Measurements from ENCODE around the gene PAK5.

The PAK5 gene

GRCh38 chr20:9792674-9793073 is 46.2 kb downstream of the PAK5 start:
- DNase-seq = no peak

- no peak for DNase-seq
These were observed 49.7 kb downstream of the PAK5 start for GRCh38 chr20:9789131-9789530.

- DNase-seq = no peak
These were observed 63.7 kb downstream of the PAK5 start for GRCh38 chr20:9775176-9775575.

- DNase-seq = no peak
These were observed 68.9 kb downstream of the PAK5 start for GRCh38 chr20:9769954-9770353.

GRCh38 chr20:9761476-9761875 is 77.4 kb downstream of the PAK5 start:
- DNase-seq = no peak

- no peak for DNase-seq
These were observed 79.5 kb downstream of the PAK5 start for GRCh38 chr20:9759392-9759791.

GRCh38 chr20:9758752-9759151 is 80.1 kb downstream of the PAK5 start:
- DNase-seq = no peak

- DNase-seq = no peak
These were observed 82.2 kb downstream of the PAK5 start for GRCh38 chr20:9756660-9757059.

GRCh38 chr20:9755301-9755700 is 83.6 kb downstream of the PAK5 start:
- DNase-seq = no peak

- no peak for DNase-seq
These were observed 94.3 kb downstream of the PAK5 start for GRCh38 chr20:9744551-9744950.

- no peak for DNase-seq
These were observed 95.0 kb downstream of the PAK5 start for GRCh38 chr20:9743871-9744270.

GRCh38 chr20:9742821-9743220 is 96.1 kb downstream of the PAK5 start:
- no peak for DNase-seq

GRCh38 chr20:9741996-9742395 is 96.9 kb downstream of the PAK5 start:
- no peak for DNase-seq

GRCh38 chr20:9740486-9740885 is 98.4 kb downstream of the PAK5 start:
- DNase-seq = no peak

- DNase-seq = no peak
These were observed 98.9 kb downstream of the PAK5 start for GRCh38 chr20:9739991-9740390.

GRCh38 chr20:9736373-9736772 is 102.5 kb downstream of the PAK5 start:
- no peak for DNase-seq

GRCh38 chr20:9723501-9724202 is 115.2 kb downstream of the PAK5 start:
- peak in 3 of 58 donors; percentile 2 to 21 (median 6) for DNase-seq

GRCh38 chr20:9711872-9712271 is 127.0 kb downstream of the PAK5 start:
- no peak for DNase-seq

- no peak for DNase-seq
These were observed 128.2 kb downstream of the PAK5 start for GRCh38 chr20:9710685-9711084.

GRCh38 chr20:9705722-9706476 is 133.0 kb downstream of the PAK5 start:
- no peak for DNase-seq

GRCh38 chr20:9699181-9699580 is 139.7 kb downstream of the PAK5 start:
- DNase-seq = no peak

GRCh38 chr20:9689041-9689440 is 149.8 kb downstream of the PAK5 start:
- peak in 2 of 58 donors; percentile 1 to 4 for DNase-seq

- DNase-seq = peak in 7 of 58 donors; percentile 1 to 29 (median 9)
These were observed 152.0 kb downstream of the PAK5 start for GRCh38 chr20:9686866-9687265.
